IMR-90 (cell line): Measurements from ENCODE around the gene AOX1. TPM values are rescaled to one million over a fixed set of nuclear protein-coding genes. Genes with fewer than 3 reads are reported as not detected.

Source experiments
- ATAC-seq: fragments of 200-7000 bp; cut with Tn5 transposase; 2 replicates; pipeline ENCODE4 v1.9.1; 2020; ENCODE audit warnings: low read depth, mild to moderate bottlenecking, moderate library complexity
- BruUV-seq: library from RNA; stranded (reverse); fragments of 400-500 nt; replicated peaks from 2 replicates; lab custom pipeline; 2021; lab: Mats Ljungman, UMichigan
- CTCF ChIA-PET: fragments of 300-600 bp; formaldehyde crosslinking; extraction: SDS; loops from one replicate; lab custom pipeline; 2021; ENCODE audit warnings: antibody characterized with exemption; lab: Yijun Ruan, JAX
- POLR2A ChIA-PET: fragments of 300-600 bp; sonication (Branson Sonifier 250); formaldehyde crosslinking; loops from one replicate; lab custom pipeline; 2022; ENCODE audit warnings: antibody characterized with exemption; ENCODE audit not compliant: unreplicated experiment; lab: Charles Lee
- DNase-seq: peaks from one replicate; pipeline ENCODE4 v3.0.0; 2013
- H2AFZ ChIP-seq: replicated peaks from 2 replicates; pipeline ENCODE3; 2013; ENCODE audit warnings: low read length, mild to moderate bottlenecking; ENCODE audit not compliant: poor library complexity
- H2AK5ac ChIP-seq: 2 replicates; pipeline ENCODE4 v1.6.1; 2013; ENCODE audit warnings: low read depth, low read length, inconsistent platforms
- H2AK9ac ChIP-seq: replicated peaks from 2 replicates; pipeline ENCODE3; 2013; ENCODE audit warnings: mild to moderate bottlenecking, low read depth, low read length, moderate library complexity; ENCODE audit not compliant: poor library complexity
- H2BK120ac ChIP-seq: 2 replicates; pipeline ENCODE4 v1.6.1; 2013; ENCODE audit warnings: low read depth, low read length, inconsistent platforms
- H2BK15ac ChIP-seq: 3 replicates; pipeline ENCODE4 v1.6.1; 2013; ENCODE audit warnings: low read depth, low read length, inconsistent platforms
- H2BK20ac ChIP-seq: 2 replicates; pipeline ENCODE4 v1.6.1; 2013; ENCODE audit warnings: low read depth, mild to moderate bottlenecking, inconsistent platforms, low read length, moderate library complexity
- H2BK5ac ChIP-seq: 2 replicates; pipeline ENCODE4 v1.6.1; 2013; ENCODE audit warnings: mild to moderate bottlenecking, low read depth, low read length, inconsistent platforms; ENCODE audit not compliant: poor library complexity, severe bottlenecking
- H3K14ac ChIP-seq: replicated peaks from 2 replicates; pipeline ENCODE4 v1.6.1; 2013; ENCODE audit warnings: low read depth, low read length, inconsistent platforms
- H3K18ac ChIP-seq: 2 replicates; pipeline ENCODE4 v1.6.1; 2013; ENCODE audit warnings: low read depth, low read length, control low read depth
- H3K23ac ChIP-seq: 2 replicates; pipeline ENCODE4 v1.6.1; 2013; ENCODE audit warnings: low read depth, low read length, inconsistent platforms
- H3K27ac ChIP-seq: 2 replicates; pipeline ENCODE4 v1.5.1; 2013; ENCODE audit warnings: mild to moderate bottlenecking, control low read depth, low read length; ENCODE audit not compliant: insufficient read depth
- H3K27me3 ChIP-seq: 2 replicates; pipeline ENCODE4 v1.6.1; 2013; ENCODE audit warnings: low read length; ENCODE audit not compliant: control insufficient read depth, insufficient read depth
- H3K36me3 ChIP-seq: 2 replicates; pipeline ENCODE4 v1.6.1; 2013; ENCODE audit warnings: low read length, mixed read lengths; ENCODE audit not compliant: control insufficient read depth, insufficient read depth
- H3K4ac ChIP-seq: 2 replicates; pipeline ENCODE4 v1.6.1; 2013; ENCODE audit warnings: low read depth, low read length, inconsistent platforms
- H3K4me1 ChIP-seq: 2 replicates; pipeline ENCODE4 v1.6.1; 2013; ENCODE audit warnings: low read length, mixed read lengths; ENCODE audit not compliant: control insufficient read depth, insufficient read depth
- H3K4me2 ChIP-seq: 2 replicates; pipeline ENCODE4 v1.6.1; 2013; ENCODE audit warnings: low read depth, mild to moderate bottlenecking, control low read depth, low read length, moderate library complexity
- H3K4me3 ChIP-seq: 2 replicates; pipeline ENCODE4 v1.5.1; 2013; ENCODE audit warnings: low read depth, mild to moderate bottlenecking, control low read depth, low read length, moderate library complexity; ENCODE audit not compliant: insufficient read depth
- H3K56ac ChIP-seq: 2 replicates; pipeline ENCODE4 v1.6.1; 2013; ENCODE audit warnings: low read length, inconsistent platforms; ENCODE audit not compliant: insufficient read depth; ENCODE audit errors: extremely low read depth
- H3K79me1 ChIP-seq, 2 experiments: 2 replicates each; pipeline ENCODE4 v1.6.1; 2013; ENCODE audit warnings: low read length in 2 of 2, inconsistent platforms in 1 of 2, low read depth in 1 of 2
- H3K9ac ChIP-seq: 2 replicates; pipeline ENCODE4 v1.6.1; 2013; ENCODE audit warnings: low read depth, low read length, control low read depth
- H3K9me1 ChIP-seq: 2 replicates; pipeline ENCODE4 v1.6.1; 2013; ENCODE audit warnings: low read length, inconsistent platforms; ENCODE audit not compliant: insufficient read depth
- H3K9me3 ChIP-seq: 2 replicates; pipeline ENCODE4 v1.6.1; 2013; ENCODE audit warnings: low read length; ENCODE audit not compliant: control insufficient read depth, insufficient read depth
- H4K20me1 ChIP-seq: 2 replicates; pipeline ENCODE4 v1.6.1; 2013; ENCODE audit warnings: low read length, inconsistent platforms; ENCODE audit not compliant: insufficient read depth
- H4K5ac ChIP-seq: 2 replicates; pipeline ENCODE4 v1.6.1; 2013; ENCODE audit warnings: mild to moderate bottlenecking, low read depth, low read length, control low read depth
- H4K8ac ChIP-seq, 2 experiments: 2 replicates each; pipeline ENCODE4 v1.6.1; 2013; ENCODE audit warnings: low read depth in 2 of 2, low read length in 2 of 2, control low read depth in 1 of 2, inconsistent platforms in 1 of 2
- H4K91ac ChIP-seq: 2 replicates; pipeline ENCODE4 v1.6.1; 2013; ENCODE audit warnings: low read depth, low read length, inconsistent platforms; ENCODE audit not compliant: insufficient read depth
- BHLHE40 ChIP-seq: fragments of 150-350 bp; IDR thresholded peaks from 2 replicates; pipeline ENCODE4 v1.6.1; 2016; ENCODE audit warnings: mild to moderate bottlenecking, low read depth, low read length
- CTCF ChIP-seq: conservative IDR thresholded peaks from 2 replicates; pipeline ENCODE4 v1.5.1; 2012; ENCODE audit warnings: mild to moderate bottlenecking, low read depth, low read length, improper control_type of control experiment
- FOS ChIP-seq: fragments of 150-350 bp; IDR thresholded peaks from 2 replicates; pipeline ENCODE4 v1.6.1; 2016; ENCODE audit warnings: low read depth, low read length
- WGBS, 2 experiments: methylation state at CpG; one replicate each; pipeline versions ENCODE4 v1.1.5 to v1.1.7; 2013; ENCODE audit warnings: missing lambda C conversion rate in 2 of 2; ENCODE audit not compliant: insufficient read length in 1 of 2; ENCODE audit errors: extremely low coverage in 2 of 2; 5-methylcytosine and 5-hydroxymethylcytosine counted together
- dilution Hi-C: fragments of 300-500 bp; cut with HindIII; formaldehyde crosslinking; loops from one replicate; pipeline ENCODE4 v1.14.3; 2018; ENCODE audit warnings: low sequenced_read_pairs; ENCODE audit not compliant: unreplicated experiment
- in situ Hi-C: fragments of 300-500 bp; cut with MboI; formaldehyde crosslinking; loops from 3 replicates; pipeline ENCODE4 v1.14.3; 2019; ENCODE audit warnings: low sequenced_read_pairs, inconsistent platforms, mixed read lengths
- intact Hi-C: fragments of 100-400 bp; cut with micrococcal nuclease; formaldehyde crosslinking; loops from 2 replicates; pipeline ENCODE4 v1.10.0; 2022
- polyA plus RNA-seq, 3 experiments: library from polyadenylated mRNA; depleted of rRNA; stranded (reverse); fragments of >200 nt; gene quantifications; 2 replicates each; pipeline ENCODE4 v1.2.3, GENCODE V29; 2012; ENCODE audit warnings: low replicate concordance in 1 of 3
- total RNA-seq: library from RNA; depleted of rRNA; stranded (reverse); fragments of >200 nt; gene quantifications from 2 replicates; pipeline ENCODE4 v1.2.3, GENCODE V29; 2012

Gene AOX1
- total and polyA plus RNA-seq, 2 of the 4 experiments (the other 2 are of a cell fraction) = 21.7 to 59.9 TPM

- H2AK9ac ChIP-seq = peak overlapping the region; percentile 12
- no peak overlapping the region for H3K4me3 ChIP-seq
- no peaks in the 10 kb centered on the region for H3K9me3 ChIP-seq
- no peaks in the 10 kb centered on the region for H3K36me3 ChIP-seq
- no peak overlapping the region for H3K56ac ChIP-seq
- H3K4me2 ChIP-seq = peak overlapping the region; percentile 26; the same call in 1 of the 2 replicates
- H3K23ac ChIP-seq = no peak overlapping the region
- 0 out of 2 replicates have a peak overlapping the region, but pooled peaks have one; percentile 1 for H3K27ac ChIP-seq
- peak overlapping the region; percentile 21; the same call in 1 of the 2 replicates for H3K4ac ChIP-seq
- no peaks in the 10 kb centered on the region for H3K79me1 ChIP-seq
- no CpG with 5 or more reads among the region's 7 CpGs for WGBS, 2 experiments
- no peak overlapping the region for H2BK120ac ChIP-seq
- H4K91ac ChIP-seq = no peak overlapping the region
- H4K20me1 ChIP-seq = no peaks in the 10 kb centered on the region
- no peak overlapping the region for H3K14ac ChIP-seq
- CTCF ChIA-PET = no interaction called here
- H2AFZ ChIP-seq = peak overlapping the region; percentile 38
- in situ Hi-C loops = no loop called here
- DNase-seq (peak; percentile 78), ATAC-seq (peak; percentile 89)
- TF ChIP-seq BHLHE40 = peak; percentile 18; the same call in 1 of the 2 replicates
- peak; percentile 60 for TF ChIP-seq FOS
- TF ChIP-seq CTCF = no peak; the same call in 1 of the 2 replicates
- H3K18ac ChIP-seq = no peak overlapping the region; the same call in 1 of the 2 replicates
- intact Hi-C loops = loop anchor here (5.0 kb wide), 1 partner anchor 35 kb away; no protein-coding TSS in a partner anchor
- peak overlapping the region in 1 of 2 experiments; percentile 72; a peak in 2 of 4 replicates for H4K8ac ChIP-seq
- H2AK5ac ChIP-seq = no peak overlapping the region
- H2BK5ac ChIP-seq = peak overlapping the region; percentile 11
- no peak overlapping the region; the same call in 2 of the 3 replicates for H2BK15ac ChIP-seq
- peak overlapping the region; percentile 48; the same call in 1 of the 2 replicates for H2BK20ac ChIP-seq
- dilution Hi-C loops = no loop called here
- POLR2A ChIA-PET = no interaction called here
- no peak overlapping the region for H4K5ac ChIP-seq
- H3K4me1 ChIP-seq = peaks cover 6% of the 10 kb centered on the region
- H3K9me1 ChIP-seq = peaks cover 11% of the 10 kb centered on the region
- no peak overlapping the region for H3K9ac ChIP-seq
- no peaks in the 10 kb centered on the region for H3K27me3 ChIP-seq
- BruUV-seq = no TSS peak
Observed at GRCh38 chr2:200662727-200663126, 76.9 kb downstream of the AOX1 start.
